ENCODE data around the gene CAMKK2.

GRCh38 chr12:121263206-121263935 is 33.1 kb downstream of the CAMKK2 start:
- TF ChIP-seq RAD21 (IDR thresholded peaks at IDR 0.05; ENCODE audit: low read length) (no peak), CTCF (IDR thresholded peaks at IDR 0.05) (no peak), RFX5 (IDR thresholded peaks at IDR 0.05; ENCODE audit: low read length) (no peak), TEAD4 (IDR thresholded peaks at IDR 0.05; ENCODE audit: borderline replicate concordance, insufficient read depth) (no peak)
- TF ChIP-seq, protein P1, sequence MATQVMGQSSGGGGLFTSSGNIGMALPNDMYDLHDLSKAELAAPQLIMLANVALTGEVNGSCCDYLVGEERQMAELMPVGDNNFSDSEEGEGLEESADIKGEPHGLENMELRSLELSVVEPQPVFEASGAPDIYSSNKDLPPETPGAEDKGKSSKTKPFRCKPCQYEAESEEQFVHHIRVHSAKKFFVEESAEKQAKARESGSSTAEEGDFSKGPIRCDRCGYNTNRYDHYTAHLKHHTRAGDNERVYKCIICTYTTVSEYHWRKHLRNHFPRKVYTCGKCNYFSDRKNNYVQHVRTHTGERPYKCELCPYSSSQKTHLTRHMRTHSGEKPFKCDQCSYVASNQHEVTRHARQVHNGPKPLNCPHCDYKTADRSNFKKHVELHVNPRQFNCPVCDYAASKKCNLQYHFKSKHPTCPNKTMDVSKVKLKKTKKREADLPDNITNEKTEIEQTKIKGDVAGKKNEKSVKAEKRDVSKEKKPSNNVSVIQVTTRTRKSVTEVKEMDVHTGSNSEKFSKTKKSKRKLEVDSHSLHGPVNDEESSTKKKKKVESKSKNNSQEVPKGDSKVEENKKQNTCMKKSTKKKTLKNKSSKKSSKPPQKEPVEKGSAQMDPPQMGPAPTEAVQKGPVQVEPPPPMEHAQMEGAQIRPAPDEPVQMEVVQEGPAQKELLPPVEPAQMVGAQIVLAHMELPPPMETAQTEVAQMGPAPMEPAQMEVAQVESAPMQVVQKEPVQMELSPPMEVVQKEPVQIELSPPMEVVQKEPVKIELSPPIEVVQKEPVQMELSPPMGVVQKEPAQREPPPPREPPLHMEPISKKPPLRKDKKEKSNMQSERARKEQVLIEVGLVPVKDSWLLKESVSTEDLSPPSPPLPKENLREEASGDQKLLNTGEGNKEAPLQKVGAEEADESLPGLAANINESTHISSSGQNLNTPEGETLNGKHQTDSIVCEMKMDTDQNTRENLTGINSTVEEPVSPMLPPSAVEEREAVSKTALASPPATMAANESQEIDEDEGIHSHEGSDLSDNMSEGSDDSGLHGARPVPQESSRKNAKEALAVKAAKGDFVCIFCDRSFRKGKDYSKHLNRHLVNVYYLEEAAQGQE (IDR thresholded peaks at IDR 0.05; ENCODE audit: low read depth, low read length): no peak
